PFSK-1 (cell line): ENCODE measurements around the gene ELMO1.

Source experiments
- FOXP2 ChIP-seq: optimal IDR thresholded peaks from 2 replicates; pipeline ENCODE3; 2011; ENCODE audit warnings: borderline replicate concordance, control low read depth, inconsistent platforms; ENCODE audit not compliant: insufficient read depth; ENCODE audit errors: extremely low read length, extremely low read depth
- POLR2AphosphoS5 ChIP-seq: IDR thresholded peaks from 2 replicates; pipeline ENCODE4 v1.6.1; 2012; ENCODE audit warnings: low read depth, mild to moderate bottlenecking, control low read depth, low read length, moderate library complexity
- SIN3A ChIP-seq: IDR thresholded peaks from 2 replicates; pipeline ENCODE4 v1.6.1; 2012; ENCODE audit warnings: mild to moderate bottlenecking, low read length, moderate library complexity, borderline replicate concordance; ENCODE audit not compliant: insufficient read depth
- TAF1 ChIP-seq: IDR thresholded peaks from 2 replicates; pipeline ENCODE4 v1.6.1; 2012; ENCODE audit warnings: low read length, control low read depth, borderline replicate concordance; ENCODE audit not compliant: insufficient read depth
- TF ChIP-seq, protein P1 (sequence below), 2 experiments: IDR thresholded peaks; 2 replicates each; pipeline versions ENCODE4 v1.6.1 to v1.8.0; 2011 to 2012; ENCODE audit warnings: low read depth in 2 of 2, low read length in 2 of 2, control low read depth in 1 of 2, inconsistent platforms in 1 of 2, mild to moderate bottlenecking in 1 of 2, moderate library complexity in 1 of 2; ENCODE audit not compliant: insufficient read depth in 1 of 2

ELMO1 gene

DNA sequence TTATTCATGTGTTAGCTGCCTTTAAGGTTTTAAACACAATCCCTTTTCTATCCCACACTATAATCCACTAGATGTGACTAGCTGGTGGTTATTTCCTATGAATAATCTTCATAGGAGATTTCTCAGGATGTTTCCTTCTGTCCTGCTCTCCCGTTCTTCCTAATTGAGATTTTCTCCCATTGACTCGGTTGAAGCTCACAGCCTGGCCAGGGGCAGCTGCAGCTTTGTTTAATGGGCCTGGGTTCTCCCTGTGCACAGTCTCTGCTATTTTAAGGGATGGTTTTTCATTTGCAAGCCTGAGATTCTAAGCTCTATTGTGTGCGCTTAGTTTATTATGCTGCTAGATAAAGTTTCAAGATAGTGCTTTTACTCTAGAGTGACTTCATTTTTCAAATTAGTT lies 441.0 kb downstream of the ELMO1 start:
- TF ChIP-seq POLR2AphosphoS5, result no peak
- no peak for TF ChIP-seq SIN3A
- TF ChIP-seq TAF1, result no peak
- TF ChIP-seq, protein P1, sequence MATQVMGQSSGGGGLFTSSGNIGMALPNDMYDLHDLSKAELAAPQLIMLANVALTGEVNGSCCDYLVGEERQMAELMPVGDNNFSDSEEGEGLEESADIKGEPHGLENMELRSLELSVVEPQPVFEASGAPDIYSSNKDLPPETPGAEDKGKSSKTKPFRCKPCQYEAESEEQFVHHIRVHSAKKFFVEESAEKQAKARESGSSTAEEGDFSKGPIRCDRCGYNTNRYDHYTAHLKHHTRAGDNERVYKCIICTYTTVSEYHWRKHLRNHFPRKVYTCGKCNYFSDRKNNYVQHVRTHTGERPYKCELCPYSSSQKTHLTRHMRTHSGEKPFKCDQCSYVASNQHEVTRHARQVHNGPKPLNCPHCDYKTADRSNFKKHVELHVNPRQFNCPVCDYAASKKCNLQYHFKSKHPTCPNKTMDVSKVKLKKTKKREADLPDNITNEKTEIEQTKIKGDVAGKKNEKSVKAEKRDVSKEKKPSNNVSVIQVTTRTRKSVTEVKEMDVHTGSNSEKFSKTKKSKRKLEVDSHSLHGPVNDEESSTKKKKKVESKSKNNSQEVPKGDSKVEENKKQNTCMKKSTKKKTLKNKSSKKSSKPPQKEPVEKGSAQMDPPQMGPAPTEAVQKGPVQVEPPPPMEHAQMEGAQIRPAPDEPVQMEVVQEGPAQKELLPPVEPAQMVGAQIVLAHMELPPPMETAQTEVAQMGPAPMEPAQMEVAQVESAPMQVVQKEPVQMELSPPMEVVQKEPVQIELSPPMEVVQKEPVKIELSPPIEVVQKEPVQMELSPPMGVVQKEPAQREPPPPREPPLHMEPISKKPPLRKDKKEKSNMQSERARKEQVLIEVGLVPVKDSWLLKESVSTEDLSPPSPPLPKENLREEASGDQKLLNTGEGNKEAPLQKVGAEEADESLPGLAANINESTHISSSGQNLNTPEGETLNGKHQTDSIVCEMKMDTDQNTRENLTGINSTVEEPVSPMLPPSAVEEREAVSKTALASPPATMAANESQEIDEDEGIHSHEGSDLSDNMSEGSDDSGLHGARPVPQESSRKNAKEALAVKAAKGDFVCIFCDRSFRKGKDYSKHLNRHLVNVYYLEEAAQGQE (IDR thresholded peaks at IDR 0.05; ENCODE audit: insufficient read depth in 1 of 2, low read depth in 2 of 2, low read length in 2 of 2), result no peak
- TF ChIP-seq FOXP2, result no peak

DNA sequence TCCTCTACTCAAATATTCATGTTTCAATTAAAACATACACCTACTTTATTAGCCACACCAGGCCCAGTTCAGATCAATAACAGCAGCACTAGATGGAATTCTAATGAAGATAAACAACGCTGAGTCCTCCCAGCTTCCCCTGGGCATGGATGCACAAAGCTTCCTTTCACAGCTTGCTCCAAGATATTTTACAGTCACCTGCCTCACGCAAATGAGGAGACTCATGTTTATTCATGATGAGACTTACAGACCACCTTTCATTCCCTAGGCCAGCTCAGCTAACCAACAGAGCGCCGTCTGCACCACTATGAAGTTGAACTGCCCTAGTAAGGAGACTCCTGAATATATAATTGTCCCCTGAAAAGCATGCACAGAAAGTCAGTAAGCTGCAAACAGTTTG lies 441.4 kb downstream of the ELMO1 start:
- no peak for TF ChIP-seq SIN3A
- no peak for TF ChIP-seq FOXP2
- TF ChIP-seq, protein P1 (IDR thresholded peaks at IDR 0.05; ENCODE audit: insufficient read depth in 1 of 2, low read depth in 2 of 2, low read length in 2 of 2), result no peak
- no peak for TF ChIP-seq POLR2AphosphoS5
- TF ChIP-seq TAF1, result no peak

DNA sequence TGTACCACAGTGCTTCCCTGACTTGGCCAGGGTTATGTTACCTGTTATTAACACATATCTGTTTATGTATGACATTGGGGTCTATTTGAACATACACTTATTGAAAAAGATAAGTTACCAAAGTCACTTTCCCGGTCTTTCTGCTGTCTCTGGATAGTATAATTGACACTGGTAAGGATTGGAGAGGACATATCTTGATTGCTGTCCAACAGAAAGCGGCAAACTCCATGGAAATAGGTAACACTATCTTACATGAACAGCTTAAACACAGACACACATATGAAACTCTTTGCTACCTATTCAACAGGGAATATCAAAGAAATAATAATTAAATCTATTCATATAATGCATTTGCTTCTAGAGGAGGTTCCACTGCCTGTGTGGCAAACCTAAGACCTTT lies 441.9 kb downstream of the ELMO1 start:
- TF ChIP-seq POLR2AphosphoS5, result no peak

DNA sequence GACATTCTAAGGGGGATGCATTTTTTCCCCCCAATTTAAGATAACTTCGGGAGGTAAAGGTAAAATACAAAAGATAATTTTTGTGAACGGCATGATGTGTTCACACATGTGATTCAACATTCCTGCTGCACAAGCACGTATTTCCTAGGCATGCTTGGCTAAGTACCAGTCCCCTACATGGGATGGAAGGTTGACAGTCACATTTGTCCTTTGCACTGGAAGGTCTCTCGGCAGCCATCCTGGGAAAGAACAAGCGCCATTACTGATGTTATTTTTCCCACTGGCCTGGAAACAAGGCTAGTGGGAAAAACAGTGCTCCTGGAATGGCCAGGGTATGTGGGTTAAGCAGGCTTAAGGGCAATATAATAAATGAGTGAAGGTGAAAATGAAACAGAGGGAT lies 448.2 kb downstream of the ELMO1 start:
- TF ChIP-seq SIN3A, result no peak
- TF ChIP-seq FOXP2, result no peak

DNA sequence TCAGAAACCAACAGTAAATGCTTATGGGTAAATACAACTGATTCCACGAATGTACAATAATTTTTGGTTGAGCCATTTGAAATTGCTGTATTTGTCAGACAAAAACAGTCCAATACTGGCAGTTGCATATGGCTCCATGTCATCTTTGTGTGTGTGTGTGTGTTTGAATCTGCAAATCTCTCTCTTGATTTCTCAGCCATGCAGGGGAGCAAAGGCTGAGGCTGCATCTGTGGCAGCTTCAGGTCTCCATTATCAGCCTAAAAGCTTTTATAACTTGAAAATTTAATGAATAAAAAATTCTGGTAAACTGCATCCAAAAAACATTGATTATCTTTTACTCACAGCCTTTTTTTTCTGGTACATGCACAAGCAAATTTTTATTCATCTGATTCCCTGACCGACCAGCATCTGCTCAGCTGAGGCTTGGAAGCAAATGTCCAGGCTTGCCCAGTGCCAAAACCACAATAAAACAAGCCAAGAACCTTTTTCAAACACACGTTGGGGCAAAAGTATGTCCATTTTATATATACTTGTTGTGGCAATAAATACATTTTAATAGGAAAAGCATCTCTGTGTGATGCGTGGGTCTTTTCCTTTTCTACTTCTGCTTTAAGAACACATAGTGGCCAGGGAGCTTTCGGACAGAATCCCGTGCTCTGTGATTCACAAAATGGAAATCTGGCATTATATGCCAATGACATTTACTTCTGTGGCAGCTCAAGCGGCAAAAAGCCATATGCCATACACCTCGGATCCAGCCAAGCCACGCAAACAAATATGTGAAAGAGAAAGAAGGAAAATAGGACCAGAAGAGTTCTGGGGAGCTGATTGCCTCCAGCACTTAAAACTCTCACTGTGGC lies 448.8 kb downstream of the ELMO1 start:
- TF ChIP-seq SIN3A, result no peak
- TF ChIP-seq FOXP2, result no peak
- TF ChIP-seq TAF1, result no peak
- no peak for TF ChIP-seq POLR2AphosphoS5
- TF ChIP-seq, protein P1 (IDR thresholded peaks at IDR 0.05; ENCODE audit: insufficient read depth in 1 of 2, low read depth in 2 of 2, low read length in 2 of 2), result no peak

DNA sequence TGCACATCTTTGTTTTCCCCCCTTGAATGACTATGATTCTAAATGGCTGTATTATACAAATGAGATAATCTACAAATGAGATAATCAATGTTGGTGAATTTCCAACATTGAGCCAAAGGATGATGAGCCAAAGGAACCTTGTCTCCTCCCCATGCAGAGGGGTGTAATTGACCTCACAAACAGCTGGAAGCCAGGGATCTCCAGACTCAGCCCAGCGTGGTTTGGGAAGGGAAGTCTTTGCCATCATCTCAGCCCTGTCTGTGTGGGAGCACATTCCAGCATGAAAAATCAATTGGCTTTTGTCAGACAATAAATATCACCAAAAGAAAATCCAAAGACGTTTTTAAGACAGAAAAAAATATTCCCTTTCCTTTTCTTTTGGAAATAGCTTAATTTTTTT lies 452.9 kb downstream of the ELMO1 start:
- no peak for TF ChIP-seq SIN3A
- TF ChIP-seq, protein P1 (IDR thresholded peaks at IDR 0.05; ENCODE audit: insufficient read depth in 1 of 2, low read depth in 2 of 2, low read length in 2 of 2), result no peak
- no peak for TF ChIP-seq POLR2AphosphoS5
- no peak for TF ChIP-seq TAF1
- TF ChIP-seq FOXP2, result no peak
